HG03025 (cell line): ENCODE measurements around the gene BTBD9.

Experiments used
- ATAC-seq: cut with Tn5 transposase; IDR thresholded peaks from one replicate; pipeline ENCODE4 v1.9.1; 2021; ENCODE audit warnings: mild to moderate bottlenecking, moderate library complexity; ENCODE audit not compliant: unreplicated experiment, low FRiP score

The BTBD9 gene

DNA sequence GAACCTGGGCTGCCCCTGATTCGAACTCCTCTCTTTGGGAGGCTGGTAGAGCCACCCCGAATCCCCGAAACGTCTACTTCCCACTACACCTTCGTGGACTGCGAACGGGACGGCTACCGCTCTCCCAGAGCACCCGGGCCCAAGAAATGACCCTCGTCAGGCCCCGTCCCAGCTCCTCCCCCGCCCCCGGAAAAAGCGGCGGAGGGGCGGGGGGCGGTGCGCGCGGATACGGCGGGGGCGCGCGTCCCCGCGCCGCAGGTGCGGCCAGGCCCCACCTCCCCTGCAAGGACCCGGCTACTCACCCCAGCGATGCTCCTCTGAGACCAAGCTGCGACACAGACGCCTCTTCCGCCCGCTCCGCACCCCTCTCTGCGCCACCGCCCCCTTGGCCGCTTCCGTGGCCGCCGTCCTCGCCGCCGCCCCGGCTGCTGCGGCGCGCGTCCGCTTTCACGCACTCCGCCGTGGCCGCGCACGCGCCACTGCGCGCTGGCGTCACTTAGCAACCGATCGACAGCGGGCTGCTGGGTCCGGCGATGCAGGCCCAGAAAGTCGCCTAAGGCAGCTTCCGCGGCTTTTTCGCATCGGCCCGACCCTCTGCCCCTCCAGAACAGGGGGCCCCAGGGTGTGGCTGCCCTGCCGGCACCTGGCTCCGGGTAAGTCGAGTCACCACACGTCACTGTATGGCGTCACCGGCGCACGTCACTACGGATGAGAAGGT is at the start of gene BTBD9:
TSS of gene BTBD9 (minus strand) at position 432 of the 718 bp plus-strand sequence.
- peak; percentile 77 for ATAC-seq

- no peak for ATAC-seq
Measured at GRCh38 chr6:38688579-38689087, 48.9 kb upstream of the BTBD9 start.

- no peak for ATAC-seq
Measured at GRCh38 chr6:38687549-38687948, 47.8 kb upstream of the BTBD9 start.

DNA sequence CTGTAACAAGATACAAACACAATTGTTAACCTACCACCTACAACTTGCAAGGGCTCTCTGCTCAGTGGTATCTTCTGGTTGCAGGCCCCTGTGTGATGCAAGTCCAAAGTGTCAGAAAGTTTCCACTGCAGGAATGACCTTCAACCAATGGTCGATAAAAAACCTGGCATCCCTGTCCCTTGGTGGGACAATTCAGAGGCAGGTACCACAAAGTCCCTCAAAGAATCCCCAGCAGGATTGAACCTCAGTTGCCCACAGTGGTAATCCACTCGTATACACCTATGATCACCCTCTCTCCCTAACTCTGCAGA is 47.3 kb upstream of the BTBD9 start:
- no peak for ATAC-seq

DNA sequence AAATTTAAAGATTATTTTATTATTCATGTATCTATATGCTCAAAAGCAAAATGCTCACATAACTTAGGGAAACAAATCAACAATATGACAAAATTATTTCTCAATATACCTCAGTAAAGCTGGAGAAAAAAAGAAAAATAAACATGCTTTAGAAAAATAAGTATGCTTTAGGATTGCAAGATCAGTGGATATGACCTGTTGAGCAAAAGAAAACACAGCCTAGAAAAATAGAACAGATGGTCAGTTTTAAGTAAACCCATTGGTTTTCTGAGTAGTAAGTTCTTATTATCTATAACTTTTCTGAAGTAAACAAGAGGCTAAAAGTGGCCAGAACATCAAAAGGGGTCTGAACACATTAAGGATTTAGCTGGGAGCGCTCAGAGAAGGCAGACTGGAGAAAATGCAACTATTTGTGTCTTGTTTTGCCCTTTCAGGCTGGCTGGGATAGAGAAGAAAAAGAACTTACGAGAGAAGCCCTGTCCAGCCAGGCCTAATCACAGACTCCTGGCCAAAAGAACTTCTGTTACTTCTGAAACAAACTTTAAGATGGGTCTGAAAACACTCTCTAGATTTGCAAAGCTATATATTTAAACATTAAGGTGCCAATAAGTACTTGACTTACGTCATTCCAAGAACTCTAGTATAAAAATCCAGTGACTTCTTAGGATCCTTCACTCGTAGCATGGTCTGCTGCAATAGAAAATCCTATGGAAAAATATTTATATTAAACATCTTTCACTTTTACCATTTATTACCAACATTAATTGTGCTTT is 46.7 kb upstream of the BTBD9 start:
- ATAC-seq = no peak

DNA sequence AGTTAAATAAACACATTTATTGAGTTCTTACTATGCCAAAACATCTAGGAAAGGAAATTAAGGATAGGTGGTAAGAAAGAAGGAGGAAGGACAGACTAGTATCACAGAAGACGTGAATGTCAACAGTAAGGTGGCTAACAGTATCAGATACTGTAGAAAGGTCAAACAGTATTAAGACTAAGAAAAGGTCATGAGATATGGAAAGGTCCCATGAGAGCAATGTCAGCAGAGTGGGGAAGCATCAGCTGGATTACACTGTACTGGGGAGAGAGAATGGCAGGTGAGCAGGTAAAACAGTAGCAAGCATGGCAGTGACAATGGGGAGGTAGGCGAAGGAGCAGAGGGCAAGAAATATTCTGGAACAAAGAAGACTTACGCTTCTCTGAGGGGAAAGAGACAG is 45.2 kb upstream of the BTBD9 start:
- no peak for ATAC-seq

GRCh38 chr6:38684237-38684636 is 44.5 kb upstream of the BTBD9 start:
- no peak for ATAC-seq

- no peak for ATAC-seq
Measured at GRCh38 chr6:38681850-38682249, 42.1 kb upstream of the BTBD9 start.

DNA sequence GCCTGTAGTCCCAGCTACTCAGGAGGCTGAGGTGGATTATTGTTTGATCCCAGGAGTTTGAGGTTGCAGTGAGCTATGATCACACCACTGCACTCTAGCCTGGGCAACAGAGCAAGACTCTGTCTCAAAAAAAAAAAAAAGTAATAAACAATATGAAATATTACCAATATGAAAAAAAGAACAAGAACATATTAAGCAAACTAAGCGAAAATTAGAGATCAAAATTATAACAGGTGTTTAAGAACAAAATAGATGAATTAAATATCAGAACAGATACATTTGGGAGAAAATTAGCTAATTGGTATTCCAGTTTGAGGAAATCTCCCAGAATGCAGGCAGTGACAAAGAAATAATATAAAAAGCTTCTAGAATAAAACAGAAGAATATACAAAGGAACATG is 39.9 kb upstream of the BTBD9 start:
- ATAC-seq = no peak

- ATAC-seq = no peak
Measured at GRCh38 chr6:38678178-38678760, 38.5 kb upstream of the BTBD9 start.

DNA sequence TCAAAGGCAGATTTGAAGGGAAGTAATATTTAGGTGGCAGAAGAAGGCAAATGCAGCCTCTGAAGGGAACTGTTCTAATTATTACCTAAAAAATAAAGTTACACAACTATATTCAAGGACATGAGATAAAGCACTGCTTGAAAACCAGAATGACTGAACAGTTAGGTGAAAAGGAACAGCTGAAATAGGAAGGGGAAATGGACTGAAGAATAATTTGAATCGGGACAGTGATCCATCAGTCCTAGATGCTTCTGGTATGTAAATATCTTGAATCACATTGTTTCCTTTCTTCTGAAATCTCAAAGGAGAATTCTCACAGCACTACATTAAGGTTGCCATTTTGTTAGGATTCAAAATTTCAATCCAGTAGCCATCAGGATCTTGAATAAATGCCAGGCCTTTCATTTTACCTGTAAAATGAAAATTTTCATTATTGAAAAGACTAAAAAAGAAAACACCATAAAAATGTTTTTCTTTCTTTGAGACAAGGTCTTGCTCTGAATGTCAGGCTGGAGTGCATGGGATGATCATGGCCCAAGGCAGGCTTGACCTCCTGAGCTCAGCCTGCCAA is 37.3 kb upstream of the BTBD9 start:
- ATAC-seq = no peak

DNA sequence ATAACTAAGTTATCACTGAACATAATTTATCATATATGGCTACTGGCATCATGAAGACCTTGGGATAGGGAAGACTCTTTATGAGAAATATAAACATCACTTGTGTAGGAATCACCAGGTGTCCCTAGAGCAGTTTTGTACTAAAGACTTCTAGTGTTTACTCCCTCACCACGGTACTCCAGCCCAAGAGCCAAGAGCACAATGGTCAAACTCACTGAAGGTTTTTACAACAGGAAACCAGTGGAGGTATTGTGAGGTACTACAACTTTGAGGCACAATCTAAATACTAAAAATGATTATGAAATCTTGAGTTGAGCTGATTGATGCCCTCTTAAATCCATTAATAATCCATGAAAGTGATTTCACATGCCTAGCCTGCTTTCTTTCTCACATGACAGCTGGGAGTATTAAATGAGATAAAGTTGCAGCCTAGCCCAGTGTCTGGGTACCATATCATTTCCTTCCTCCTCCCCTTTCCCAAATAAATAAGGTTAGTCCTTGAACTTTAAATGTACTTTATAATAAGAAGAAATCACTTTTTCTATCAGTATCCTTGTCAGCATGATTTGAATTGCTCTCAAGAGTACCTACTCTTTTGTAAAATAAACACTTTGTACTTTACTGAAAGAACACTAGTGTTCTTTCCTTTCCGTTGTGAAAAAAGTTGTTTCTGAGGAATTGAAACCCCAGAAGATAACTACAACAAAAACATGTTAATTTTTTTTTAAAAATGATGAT is 36.7 kb upstream of the BTBD9 start:
- no peak for ATAC-seq

DNA sequence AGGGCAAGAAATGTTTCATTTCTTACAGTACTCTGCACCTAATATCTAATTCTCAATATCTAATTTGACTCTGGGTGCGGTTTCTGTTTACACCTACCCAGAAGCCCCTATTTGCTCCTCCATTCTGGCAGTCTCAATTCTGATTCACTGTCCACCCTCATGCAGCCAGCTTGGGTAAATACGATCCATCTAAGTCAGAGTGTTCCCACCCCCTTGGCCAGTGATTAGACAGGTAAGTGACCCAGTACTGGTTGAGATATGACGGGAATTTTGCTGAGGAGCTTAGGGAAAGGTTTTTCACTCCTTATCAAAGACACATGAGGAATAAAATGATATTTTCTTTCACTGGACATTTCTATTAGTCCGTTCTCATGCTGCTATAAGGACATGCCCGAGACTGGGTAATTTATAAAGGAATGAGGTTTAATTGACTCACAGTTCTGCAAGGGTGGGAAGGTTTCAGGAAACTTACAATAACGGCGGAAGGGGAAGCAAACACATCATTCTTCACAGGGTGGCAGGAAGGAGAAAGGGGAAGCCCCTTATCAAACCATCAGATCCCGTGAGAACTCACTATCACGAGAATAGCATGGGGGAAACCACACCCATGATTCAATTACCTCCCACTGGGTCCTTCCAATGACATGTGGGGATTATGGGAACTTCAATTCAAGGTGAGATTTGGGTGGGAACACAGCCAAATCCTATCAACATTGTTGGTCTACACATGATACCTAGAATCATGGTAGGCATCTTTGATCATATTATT is 33.9 kb upstream of the BTBD9 start:
- ATAC-seq = no peak

- no peak for ATAC-seq
Measured at GRCh38 chr6:38671885-38672467, 32.2 kb upstream of the BTBD9 start.

GRCh38 chr6:38658418-38659167 is 18.9 kb upstream of the BTBD9 start:
- no peak for ATAC-seq

DNA sequence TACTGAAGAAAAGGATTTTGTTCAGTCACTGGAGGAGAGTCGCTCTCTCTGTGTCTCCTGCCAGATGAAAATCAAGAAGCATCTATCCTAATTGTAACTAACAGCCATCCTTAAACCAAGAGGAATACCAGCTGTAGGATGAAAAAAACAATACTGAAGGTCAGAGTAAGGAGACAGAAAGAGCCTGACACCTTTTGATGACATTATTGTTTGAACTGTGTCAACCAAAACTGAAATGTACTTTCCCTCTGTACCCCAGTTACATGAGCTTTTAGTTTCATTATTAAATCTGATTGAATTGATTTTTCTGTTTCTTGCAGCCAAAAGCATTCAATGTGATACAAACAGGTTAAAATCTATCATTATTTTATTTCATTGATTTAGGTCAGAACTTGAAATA is 17.2 kb upstream of the BTBD9 start:
- ATAC-seq = no peak

DNA sequence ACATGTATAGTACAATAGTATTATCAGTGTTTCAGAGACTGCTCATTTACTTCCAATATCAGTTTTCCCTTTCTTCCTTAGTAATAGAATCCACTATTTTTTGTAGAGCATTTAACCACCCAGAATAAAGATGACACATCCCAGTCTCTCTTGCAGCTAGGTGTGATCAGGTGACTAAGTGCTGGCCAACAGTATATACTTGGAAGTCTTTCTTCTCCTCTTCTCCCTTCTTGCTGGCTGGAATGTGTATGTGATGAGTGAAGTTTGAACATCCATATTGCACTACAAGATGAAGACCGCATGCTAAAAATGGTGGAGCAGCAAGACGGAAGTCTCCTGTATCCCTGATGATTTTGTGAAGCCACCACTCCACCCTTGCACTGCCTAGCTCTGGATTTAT is 14.5 kb upstream of the BTBD9 start:
- ATAC-seq = no peak

DNA sequence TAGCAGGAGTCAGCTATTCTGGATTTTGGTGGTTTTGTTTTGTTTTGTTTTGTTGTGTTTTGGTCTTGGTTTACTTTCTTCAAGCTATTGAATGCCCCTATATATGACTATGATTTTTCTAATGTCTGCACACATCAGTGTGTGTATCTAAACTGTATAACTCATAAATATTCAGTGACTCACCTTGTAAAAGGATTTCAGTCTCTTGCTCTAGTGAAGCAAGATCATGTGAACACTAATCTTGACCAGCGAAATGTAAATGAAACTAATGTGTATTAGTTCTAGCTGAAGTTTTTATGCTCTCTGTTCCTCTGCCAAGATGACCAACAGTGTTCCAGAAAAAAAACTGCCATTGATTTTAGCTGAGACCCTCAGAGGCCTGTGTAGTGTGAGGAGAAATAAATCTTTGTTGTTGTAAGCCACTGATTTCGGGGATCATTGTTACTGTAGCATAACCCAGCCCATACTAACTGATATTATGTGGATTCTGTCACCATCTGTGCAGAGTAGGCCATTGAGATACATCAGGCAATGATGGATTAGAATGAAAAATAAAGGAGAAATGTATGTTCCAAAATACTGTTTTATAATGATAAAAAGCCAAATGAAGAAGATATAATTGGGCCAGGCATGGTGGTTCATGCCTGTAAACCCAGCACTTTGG is 11.5 kb upstream of the BTBD9 start:
- no peak for ATAC-seq
